Measurements from ENCODE around the gene PRKCA. TPM values are rescaled to one million over a fixed set of nuclear protein-coding genes. Genes with fewer than 3 reads are reported as not detected.

PRKCA gene
- total and polyA plus RNA-seq, 4 donors: 3.0 to 14.1 (median 5.4) TPM

- Histone ChIP-seq H3K27ac (ENCODE audit: low read depth in 1 of 2, low read length in 2 of 2) (no peak overlapping the region), H3K4me1 (ENCODE audit: control insufficient read depth in 4 of 4, insufficient read depth in 4 of 4, low read length in 3 of 4) (no peaks in the 10 kb centered on the region), H3K27me3 (ENCODE audit: control insufficient read depth in 4 of 4, insufficient read depth in 4 of 4, low read length in 3 of 4) (peaks cover 0 to 13% (median 5%) of the 10 kb centered on the region in 4 donors), H3K9ac (ENCODE audit: low read depth in 1 of 2, low read length in 2 of 2) (no peak overlapping the region), H3K9me3 (ENCODE audit: control insufficient read depth in 4 of 4, low read length in 3 of 4) (no peaks in the 10 kb centered on the region), H3K36me3 (ENCODE audit: control insufficient read depth in 4 of 4, insufficient read depth in 3 of 4, low read depth in 1 of 4, low read length in 3 of 4) (no peaks in the 10 kb centered on the region), H3K4me3 (ENCODE audit: low read depth in 1 of 3, low read length in 3 of 3) (no peak overlapping the region)
- no peak for DNase-seq (ENCODE audit: low spot score)
- TF ChIP-seq FOXA2 (IDR thresholded peaks at IDR 0.05): no peak
- TF ChIP-seq RAD21 (IDR thresholded peaks at IDR 0.05): no peak
- 14% methylated on average over 10 of the region's 10 CpGs for WGBS
Observed at GRCh38 chr17:66829883-66830282, 527.5 kb downstream of the PRKCA start.

- DNase-seq (ENCODE audit: low spot score): no peak
- Histone ChIP-seq H3K27me3 (ENCODE audit: control insufficient read depth in 4 of 4, insufficient read depth in 4 of 4, low read length in 3 of 4) (peaks cover 0 to 10% (median 5%) of the 10 kb centered on the region in 4 donors), H3K36me3 (ENCODE audit: control insufficient read depth in 4 of 4, insufficient read depth in 3 of 4, low read depth in 1 of 4, low read length in 3 of 4) (no peaks in the 10 kb centered on the region), H3K9me3 (ENCODE audit: control insufficient read depth in 4 of 4, low read length in 3 of 4) (no peaks in the 10 kb centered on the region), H3K27ac (ENCODE audit: low read depth in 1 of 2, low read length in 2 of 2) (no peak overlapping the region), H3K4me1 (ENCODE audit: control insufficient read depth in 4 of 4, insufficient read depth in 4 of 4, low read length in 3 of 4) (no peaks in the 10 kb centered on the region), H3K4me3 (ENCODE audit: low read depth in 1 of 3, low read length in 3 of 3) (no peak overlapping the region), H3K9ac (ENCODE audit: low read depth in 1 of 2, low read length in 2 of 2) (no peak overlapping the region)
- WGBS: 24% methylated on average over 4 of the region's 4 CpGs
- TF ChIP-seq RAD21 (IDR thresholded peaks at IDR 0.05): no peak
- TF ChIP-seq ATF3 (IDR thresholded peaks at IDR 0.05): no peak
- TF ChIP-seq MAX (IDR thresholded peaks at IDR 0.05): no peak
- no peak for TF ChIP-seq JUND (IDR thresholded peaks at IDR 0.05)
- TF ChIP-seq NR2F2 (IDR thresholded peaks at IDR 0.05): no peak
- no peak for TF ChIP-seq SP1 (IDR thresholded peaks at IDR 0.05)
- no peak for TF ChIP-seq FOXA2 (IDR thresholded peaks at IDR 0.05)
- TF ChIP-seq EGR1 (IDR thresholded peaks at IDR 0.05; ENCODE audit: low read depth in 2 of 2): no peak
- TF ChIP-seq ZBTB33 (IDR thresholded peaks at IDR 0.05): no peak
- no peak for TF ChIP-seq CTCF (IDR thresholded peaks at IDR 0.05; ENCODE audit: low read depth, low read length, missing input control)
- no peak for TF ChIP-seq RXRA (IDR thresholded peaks at IDR 0.05)
- no peak for TF ChIP-seq TAF1 (conservative IDR thresholded peaks at IDR 0.05)
Observed at GRCh38 chr17:66830451-66830850, 528.0 kb downstream of the PRKCA start.

- Histone ChIP-seq H3K27ac (ENCODE audit: low read depth in 1 of 2, low read length in 2 of 2) (no peak overlapping the region), H3K36me3 (ENCODE audit: control insufficient read depth in 4 of 4, insufficient read depth in 3 of 4, low read depth in 1 of 4, low read length in 3 of 4) (no peaks in the 10 kb centered on the region), H3K9me3 (ENCODE audit: control insufficient read depth in 4 of 4, low read length in 3 of 4) (no peaks in the 10 kb centered on the region), H3K4me3 (ENCODE audit: low read depth in 1 of 3, low read length in 3 of 3) (no peak overlapping the region), H3K27me3 (ENCODE audit: control insufficient read depth in 4 of 4, insufficient read depth in 4 of 4, low read length in 3 of 4) (peaks cover 0 to 10% (median 6%) of the 10 kb centered on the region in 4 donors), H3K9ac (ENCODE audit: low read depth in 1 of 2, low read length in 2 of 2) (no peak overlapping the region), H3K4me1 (ENCODE audit: control insufficient read depth in 4 of 4, insufficient read depth in 4 of 4, low read length in 3 of 4) (no peaks in the 10 kb centered on the region)
- DNase-seq (ENCODE audit: low spot score): no peak
- 77% methylated on average over 14 of the region's 14 CpGs for WGBS
- no peak for TF ChIP-seq JUND (IDR thresholded peaks at IDR 0.05)
- TF ChIP-seq RXRA (IDR thresholded peaks at IDR 0.05): no peak
- TF ChIP-seq SP1 (IDR thresholded peaks at IDR 0.05): no peak
- TF ChIP-seq HNF4G (IDR thresholded peaks at IDR 0.05): no peak
- TF ChIP-seq TAF1 (conservative IDR thresholded peaks at IDR 0.05): no peak
- TF ChIP-seq YY1 (IDR thresholded peaks at IDR 0.05): no peak
- no peak for TF ChIP-seq HNF4A (conservative IDR thresholded peaks at IDR 0.05)
- no peak for TF ChIP-seq GABPA (IDR thresholded peaks at IDR 0.05 in 1 of 2, conservative IDR thresholded peaks at IDR 0.05 in 1 of 2)
- no peak for TF ChIP-seq RAD21 (IDR thresholded peaks at IDR 0.05)
- no peak for TF ChIP-seq EGR1 (IDR thresholded peaks at IDR 0.05; ENCODE audit: low read depth in 2 of 2)
- TF ChIP-seq ZBTB33 (IDR thresholded peaks at IDR 0.05): no peak
- no peak for TF ChIP-seq ATF3 (IDR thresholded peaks at IDR 0.05)
- no peak for TF ChIP-seq FOXA1 (IDR thresholded peaks at IDR 0.05)
- no peak for TF ChIP-seq MAX (IDR thresholded peaks at IDR 0.05)
- no peak for TF ChIP-seq NR2F2 (IDR thresholded peaks at IDR 0.05)
Observed at GRCh38 chr17:66831383-66832210, 529.2 kb downstream of the PRKCA start.

Measured in liver (tissue), 9 donors.